Vagina (tissue), 2 donors: ENCODE data around the gene MACF1. TPM values are rescaled to one million over a fixed set of nuclear protein-coding genes. Genes with fewer than 3 reads are reported as not detected.

Experiments used
- DNase-seq, 2 donors: peaks; one replicate each; pipeline ENCODE4 v3.0.0-alpha.2; 2017; ENCODE audit errors: extremely low spot score in 2 of 2
- H3K27ac ChIP-seq: fragments of 200-600 bp; sonication (generic); one replicate; pipeline ENCODE4 v1.5.1; 2019
- H3K27me3 ChIP-seq: fragments of 200-600 bp; sonication (generic); one replicate; pipeline ENCODE4 v1.5.1; 2019
- H3K36me3 ChIP-seq, 2 donors: fragments of 200-600 bp; sonication (generic); one replicate each; pipeline ENCODE4 v1.5.1; 2017 to 2019
- H3K4me1 ChIP-seq: fragments of 200-600 bp; sonication (generic); one replicate; pipeline ENCODE4 v1.5.1; 2019
- H3K4me3 ChIP-seq, 2 donors: fragments of 200-600 bp; sonication (generic); 1 replicate in 1 of 2; 2 replicates in 1 of 2; pipeline ENCODE4 v1.5.1; 2016 to 2019
- H3K9me3 ChIP-seq: fragments of 200-600 bp; sonication (generic); one replicate; pipeline ENCODE4 v1.5.1; 2019
- CTCF ChIP-seq, 3 experiments: fragments of 450-650 bp in 2 of 3; fragments of 200-600 bp in 1 of 3; sonication (generic) in 1 of 3; IDR thresholded peaks; one replicate each; pipeline ENCODE4 v1.5.1; 2017 to 2019; ENCODE audit warnings: antibody characterized with exemption in 3 of 3, mild to moderate bottlenecking in 2 of 3, moderate library complexity in 2 of 3
- POLR2A ChIP-seq, 2 donors: fragments of 450-650 bp; IDR thresholded peaks; one replicate each; pipeline ENCODE4 v1.6.1; 2017; ENCODE audit warnings: antibody characterized with exemption in 2 of 2, mild to moderate bottlenecking in 2 of 2, moderate library complexity in 2 of 2
- POLR2AphosphoS5 ChIP-seq, 2 donors: sonication (generic); formaldehyde crosslinking; IDR thresholded peaks; one replicate each; pipeline ENCODE4 v1.9.0; 2017; ENCODE audit warnings: antibody characterized with exemption in 2 of 2, mild to moderate bottlenecking in 2 of 2, low read depth in 1 of 2; ENCODE audit not compliant: insufficient read depth in 1 of 2
- intact Hi-C: fragments of 100-400 bp; cut with DNase I; formaldehyde crosslinking; loops from one replicate; pipeline ENCODE4 v1.15.1; 2023
- total RNA-seq: library from RNA; depleted of rRNA; stranded (reverse); fragments of >200 nt; gene quantifications from one replicate; pipeline ENCODE4 v1.2.3, GENCODE V29; 2016

MACF1 gene
- total RNA-seq, 1 donor from 2014 or later: 291 TPM

GRCh38 chr1:39380036-39380435 lies 175.5 kb downstream of the MACF1 start:
- peaks cover 0 to 49% of the 10 kb centered on the region in 2 donors for H3K36me3 ChIP-seq
- TF ChIP-seq POLR2AphosphoS5 (IDR thresholded peaks at IDR 0.05; ENCODE audit: insufficient read depth in 1 of 2, low read depth in 1 of 2): no peak
- TF ChIP-seq POLR2A (IDR thresholded peaks at IDR 0.05): no peak
- no peak for TF ChIP-seq CTCF (IDR thresholded peaks at IDR 0.05)
- H3K4me3 ChIP-seq: no peak overlapping the region
- no peaks in the 10 kb centered on the region for H3K9me3 ChIP-seq
- intact Hi-C loops: no loop called here
- no peak overlapping the region for H3K27ac ChIP-seq
- H3K4me1 ChIP-seq: peaks cover 4% of the 10 kb centered on the region
- H3K27me3 ChIP-seq: no peaks in the 10 kb centered on the region
- no peak for DNase-seq

- H3K4me1 ChIP-seq: peaks cover 4% of the 10 kb centered on the region
- no peaks in the 10 kb centered on the region for H3K9me3 ChIP-seq
- no peak overlapping the region for H3K27ac ChIP-seq
- DNase-seq: no peak
- no peaks in the 10 kb centered on the region for H3K27me3 ChIP-seq
- H3K36me3 ChIP-seq: peaks cover 0 to 65% of the 10 kb centered on the region in 2 donors
- intact Hi-C loops: no loop called here
- H3K4me3 ChIP-seq: no peak overlapping the region
- TF ChIP-seq POLR2A (IDR thresholded peaks at IDR 0.05): no peak
- no peak for TF ChIP-seq POLR2AphosphoS5 (IDR thresholded peaks at IDR 0.05; ENCODE audit: insufficient read depth in 1 of 2, low read depth in 1 of 2)
- TF ChIP-seq CTCF (IDR thresholded peaks at IDR 0.05): no peak
Observed at GRCh38 chr1:39381839-39382238, 177.3 kb downstream of the MACF1 start.

GRCh38 chr1:39384305-39384704 lies 179.8 kb downstream of the MACF1 start:
- TF ChIP-seq POLR2A (IDR thresholded peaks at IDR 0.05) (no peak), CTCF (IDR thresholded peaks at IDR 0.05) (no peak), POLR2AphosphoS5 (IDR thresholded peaks at IDR 0.05; ENCODE audit: insufficient read depth in 1 of 2, low read depth in 1 of 2) (no peak)
- no peak overlapping the region for H3K4me3 ChIP-seq
- intact Hi-C loops: no loop called here
- no peaks in the 10 kb centered on the region for H3K9me3 ChIP-seq
- no peak for DNase-seq
- no peak overlapping the region for H3K27ac ChIP-seq
- H3K4me1 ChIP-seq: no peaks in the 10 kb centered on the region
- no peaks in the 10 kb centered on the region for H3K27me3 ChIP-seq
- H3K36me3 ChIP-seq: peaks cover 0 to 74% of the 10 kb centered on the region in 2 donors

- Histone ChIP-seq H3K4me3 (no peak overlapping the region), H3K27me3 (no peaks in the 10 kb centered on the region), H3K4me1 (no peaks in the 10 kb centered on the region), H3K27ac (no peak overlapping the region), H3K36me3 (peaks cover 0 to 70% of the 10 kb centered on the region in 2 donors), H3K9me3 (no peaks in the 10 kb centered on the region)
- DNase-seq: no peak
- no peak for TF ChIP-seq POLR2AphosphoS5 (IDR thresholded peaks at IDR 0.05; ENCODE audit: insufficient read depth in 1 of 2, low read depth in 1 of 2)
- no peak for TF ChIP-seq CTCF (IDR thresholded peaks at IDR 0.05)
- no peak for TF ChIP-seq POLR2A (IDR thresholded peaks at IDR 0.05)
- intact Hi-C loops: no loop called here
Observed at GRCh38 chr1:39385067-39385988, 180.8 kb downstream of the MACF1 start.

GRCh38 chr1:39386997-39387396 lies 182.5 kb downstream of the MACF1 start:
- no peaks in the 10 kb centered on the region for H3K9me3 ChIP-seq
- no peak overlapping the region for H3K4me3 ChIP-seq
- TF ChIP-seq POLR2AphosphoS5 (IDR thresholded peaks at IDR 0.05; ENCODE audit: insufficient read depth in 1 of 2, low read depth in 1 of 2): no peak
- TF ChIP-seq POLR2A (IDR thresholded peaks at IDR 0.05): no peak
- TF ChIP-seq CTCF (IDR thresholded peaks at IDR 0.05): no peak
- intact Hi-C loops: no loop called here
- peaks cover 12% of the 10 kb centered on the region for H3K4me1 ChIP-seq
- H3K27me3 ChIP-seq: no peaks in the 10 kb centered on the region
- DNase-seq: no peak
- H3K36me3 ChIP-seq: peaks cover 0 to 57% of the 10 kb centered on the region in 2 donors
- no peak overlapping the region for H3K27ac ChIP-seq
